Osteocyte (in vitro differentiated cells): Measurements from ENCODE around the gene ANK2. TPM values are rescaled to one million over a fixed set of nuclear protein-coding genes. Genes with fewer than 3 reads are reported as not detected.
"Not testable (repeated sequence)": the region's sequence is repeated elsewhere in the genome, so short reads cannot be mapped to it uniquely, and the experiment has no call there.

ENCODE experiments used
- DNase-seq: peaks from one replicate; pipeline ENCODE4 v3.0.0; 2021; ENCODE audit warnings: mixed read lengths; ENCODE audit not compliant: unreplicated experiment; ENCODE audit errors: extremely low spot score
- H3K27ac Mint-ChIP-seq: one replicate; pipeline ENCODE4 v1.8.0; 2021; ENCODE audit warnings: mild to moderate bottlenecking, mixed read lengths; ENCODE audit not compliant: unreplicated experiment
- H3K27me3 Mint-ChIP-seq: one replicate; pipeline ENCODE4 v1.8.0; 2021; ENCODE audit warnings: mixed read lengths; ENCODE audit not compliant: unreplicated experiment
- H3K36me3 Mint-ChIP-seq: one replicate; pipeline ENCODE4 v1.8.0; 2021; ENCODE audit warnings: mixed read lengths; ENCODE audit not compliant: unreplicated experiment
- H3K4me1 Mint-ChIP-seq: one replicate; pipeline ENCODE4 v1.8.0; 2021; ENCODE audit warnings: mixed read lengths; ENCODE audit not compliant: unreplicated experiment
- H3K4me3 Mint-ChIP-seq: one replicate; pipeline ENCODE4 v1.8.0; 2021; ENCODE audit warnings: mild to moderate bottlenecking, moderate library complexity, mixed read lengths; ENCODE audit not compliant: unreplicated experiment
- H3K9me3 Mint-ChIP-seq: one replicate; pipeline ENCODE4 v1.8.0; 2021; ENCODE audit warnings: mixed read lengths; ENCODE audit not compliant: unreplicated experiment
- CTCF ChIP-seq: fragments of 200-600 bp; sonication (generic); IDR thresholded peaks from 2 replicates; pipeline ENCODE4 v1.5.0; 2021; ENCODE audit warnings: antibody characterized with exemption, mild to moderate bottlenecking, moderate library complexity
- total RNA-seq: library from RNA; stranded (reverse); gene quantifications from 2 replicates; pipeline ENCODE4 v1.2.1, GENCODE V29; 2021

The ANK2 gene
- total RNA-seq, 1 donor from 2014 or later = 17.2 TPM

GRCh38 chr4:113064244-113064643, 14.8 kb downstream of the ANK2 start:
- TF ChIP-seq CTCF = no peak
- no peak overlapping the region for H3K4me3 Mint-ChIP-seq
- DNase-seq = no peak
- no peak overlapping the region for H3K27ac Mint-ChIP-seq
- H3K9me3 Mint-ChIP-seq = no peaks in the 10 kb centered on the region
- H3K36me3 Mint-ChIP-seq = no peaks in the 10 kb centered on the region
- peaks cover 6% of the 10 kb centered on the region for H3K27me3 Mint-ChIP-seq
- no peaks in the 10 kb centered on the region for H3K4me1 Mint-ChIP-seq

GRCh38 chr4:113065629-113066028, 16.2 kb downstream of the ANK2 start:
- TF ChIP-seq CTCF = no peak
- H3K4me3 Mint-ChIP-seq = no peak overlapping the region
- no peaks in the 10 kb centered on the region for H3K9me3 Mint-ChIP-seq
- no peaks in the 10 kb centered on the region for H3K4me1 Mint-ChIP-seq
- H3K27me3 Mint-ChIP-seq = peaks cover 6% of the 10 kb centered on the region
- H3K36me3 Mint-ChIP-seq = no peaks in the 10 kb centered on the region
- DNase-seq = no peak
- H3K27ac Mint-ChIP-seq = no peak overlapping the region

- H3K4me1 Mint-ChIP-seq, H3K27me3 Mint-ChIP-seq, H3K27ac Mint-ChIP-seq, H3K4me3 Mint-ChIP-seq, H3K9me3 Mint-ChIP-seq, DNase-seq, H3K36me3 Mint-ChIP-seq: not testable (repeated sequence)
These were observed 19.3 kb downstream of the ANK2 start for GRCh38 chr4:113068771-113069170.

- no peak overlapping the region for H3K27ac Mint-ChIP-seq
- no peak overlapping the region for H3K4me3 Mint-ChIP-seq
- H3K36me3 Mint-ChIP-seq = no peaks in the 10 kb centered on the region
- peaks cover 6% of the 10 kb centered on the region for H3K27me3 Mint-ChIP-seq
- H3K4me1 Mint-ChIP-seq = no peaks in the 10 kb centered on the region
- no peaks in the 10 kb centered on the region for H3K9me3 Mint-ChIP-seq
- TF ChIP-seq CTCF = no peak
- no peak for DNase-seq
These were observed 19.9 kb downstream of the ANK2 start for GRCh38 chr4:113069212-113069892.

GRCh38 chr4:113070755-113071154, 21.3 kb downstream of the ANK2 start:
- no peak for DNase-seq
- H3K9me3 Mint-ChIP-seq = no peaks in the 10 kb centered on the region
- H3K4me3 Mint-ChIP-seq = no peak overlapping the region
- no peak overlapping the region for H3K27ac Mint-ChIP-seq
- H3K4me1 Mint-ChIP-seq = no peaks in the 10 kb centered on the region
- H3K36me3 Mint-ChIP-seq = no peaks in the 10 kb centered on the region
- H3K27me3 Mint-ChIP-seq = peaks cover 6% of the 10 kb centered on the region
- no peak for TF ChIP-seq CTCF
